ELR (cell line): Measurements from ENCODE around the gene TET2.

Experiments
- DNase-seq: peaks from one replicate; pipeline ENCODE4 v3.0.0-alpha.2; 2015; ENCODE audit warnings: low read depth

The TET2 gene

GRCh38 chr4:105184316-105184980 lies 37.8 kb downstream of the TET2 start:
- DNase-seq = no peak

GRCh38 chr4:105186701-105187161 lies 40.1 kb downstream of the TET2 start:
- DNase-seq = peak; percentile 48

GRCh38 chr4:105189855-105190650 lies 43.4 kb downstream of the TET2 start:
- no peak for DNase-seq

GRCh38 chr4:105191621-105192210 lies 45.0 kb downstream of the TET2 start:
- DNase-seq = peak; percentile 59

GRCh38 chr4:105192474-105192873 lies 45.8 kb downstream of the TET2 start:
- no peak for DNase-seq

GRCh38 chr4:105192910-105193309 lies 46.2 kb downstream of the TET2 start:
- DNase-seq = no peak

- DNase-seq = no peak
These were observed 46.9 kb downstream of the TET2 start for GRCh38 chr4:105193536-105193935.

GRCh38 chr4:105194328-105195231 lies 47.9 kb downstream of the TET2 start:
- peak; percentile 72 for DNase-seq

GRCh38 chr4:105196523-105197145 lies 50.0 kb downstream of the TET2 start:
- peak; percentile 40 for DNase-seq

- peak; percentile 62 for DNase-seq
These were observed 51.1 kb downstream of the TET2 start for GRCh38 chr4:105197777-105198176.

- DNase-seq = no peak
These were observed 51.9 kb downstream of the TET2 start for GRCh38 chr4:105198541-105198940.

- DNase-seq = no peak
These were observed 59.5 kb downstream of the TET2 start for GRCh38 chr4:105206214-105206613.

- no peak for DNase-seq
These were observed 60.7 kb downstream of the TET2 start for GRCh38 chr4:105207386-105207785.

- no peak for DNase-seq
These were observed 61.9 kb downstream of the TET2 start for GRCh38 chr4:105208561-105208960.

GRCh38 chr4:105210916-105211315 lies 64.2 kb downstream of the TET2 start:
- no peak for DNase-seq

GRCh38 chr4:105215609-105216313 lies 69.1 kb downstream of the TET2 start:
- peak; percentile 36 for DNase-seq

- DNase-seq = no peak
These were observed 78.8 kb downstream of the TET2 start for GRCh38 chr4:105225500-105225899.

GRCh38 chr4:105227054-105227453 lies 80.4 kb downstream of the TET2 start:
- no peak for DNase-seq

GRCh38 chr4:105230287-105230686 lies 83.6 kb downstream of the TET2 start:
- DNase-seq = no peak

- DNase-seq = no peak
These were observed 85.7 kb downstream of the TET2 start for GRCh38 chr4:105232374-105232773.

GRCh38 chr4:105234582-105234981 lies 87.9 kb downstream of the TET2 start:
- DNase-seq = no peak
